Effector memory CD4-positive, alpha-beta T cell (primary cell): ENCODE results near the gene MYH9.
"Not testable (repeated sequence)": the region's sequence is repeated elsewhere in the genome, so short reads cannot be mapped to it uniquely, and the experiment has no call there.

Source experiments
- DNase-seq, 3 donors: peaks; one replicate each; pipeline ENCODE4 v3.0.0-alpha.2; 2020
- H3K27ac ChIP-seq: 2 replicates; pipeline ENCODE4 v1.7.0; 2013; ENCODE audit warnings: mild to moderate bottlenecking, low read length, moderate library complexity; ENCODE audit not compliant: insufficient read depth, poor library complexity, severe bottlenecking
- H3K27me3 ChIP-seq: replicated peaks from 2 replicates; pipeline ENCODE4 v1.7.0; 2013; ENCODE audit warnings: mild to moderate bottlenecking, low read length; ENCODE audit not compliant: insufficient read depth, control insufficient read depth, poor library complexity, severe bottlenecking
- H3K36me3 ChIP-seq: 2 replicates; pipeline ENCODE4 v1.7.0; 2013; ENCODE audit warnings: mild to moderate bottlenecking, low read length, moderate library complexity; ENCODE audit not compliant: control insufficient read depth, insufficient read depth
- H3K4me1 ChIP-seq: 2 replicates; pipeline ENCODE4 v1.7.0; 2013; ENCODE audit warnings: low read length, mild to moderate bottlenecking; ENCODE audit not compliant: control insufficient read depth, insufficient read depth, poor library complexity, severe bottlenecking
- H3K4me3 ChIP-seq: 2 replicates; pipeline ENCODE4 v1.7.0; 2013; ENCODE audit warnings: low read length, low read depth, mild to moderate bottlenecking; ENCODE audit not compliant: insufficient read depth, poor library complexity, severe bottlenecking
- H3K9me3 ChIP-seq: 2 replicates; pipeline ENCODE4 v1.7.0; 2013; ENCODE audit warnings: mild to moderate bottlenecking, low read length, moderate library complexity; ENCODE audit not compliant: control insufficient read depth

The MYH9 gene

DNA sequence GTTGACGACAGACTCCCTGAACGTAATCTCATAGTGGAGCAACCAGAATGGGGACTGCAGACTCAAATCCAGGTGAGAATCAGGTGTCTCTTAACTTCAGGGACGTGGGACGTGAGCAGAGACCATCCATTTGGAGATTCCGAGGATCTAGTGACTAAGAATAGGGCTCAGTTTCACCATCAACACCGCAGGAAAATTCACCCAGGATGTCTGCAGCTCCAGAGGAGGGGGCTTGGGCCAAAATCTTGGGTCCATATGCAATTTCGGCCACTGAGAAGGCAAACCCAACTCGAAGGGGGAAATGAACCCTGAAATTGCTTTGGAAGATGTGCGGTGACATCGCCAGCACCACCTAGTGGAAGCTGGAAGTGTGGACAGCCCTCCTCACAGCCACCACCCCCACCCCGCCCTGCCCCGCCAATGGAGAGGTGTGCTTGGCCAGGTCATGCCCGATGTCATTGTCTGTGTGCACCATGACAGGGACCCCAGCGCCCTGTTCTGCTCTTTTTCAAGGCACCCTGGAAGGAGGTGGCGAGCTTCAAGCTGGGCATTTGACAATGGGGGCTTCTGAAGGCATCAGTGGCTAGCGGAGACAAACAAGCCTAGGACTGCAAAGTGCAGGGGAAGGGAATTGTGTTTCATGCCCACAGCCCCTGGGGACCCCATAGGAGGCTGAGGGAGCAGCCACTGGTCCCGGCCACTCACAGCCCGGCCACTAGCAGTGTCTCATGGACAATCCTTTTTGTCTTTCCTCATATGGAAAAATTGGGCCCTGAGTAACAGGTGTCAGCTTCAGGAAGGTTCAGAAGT lies 110.1 kb downstream of the MYH9 start:
- DNase-seq, result peak; percentile 36 to 47 (median 44)
- H3K36me3 ChIP-seq, result peaks cover 18% of the 10 kb centered on the region
- H3K4me1 ChIP-seq, result peaks cover 9% of the 10 kb centered on the region
- H3K27me3 ChIP-seq, result no peaks in the 10 kb centered on the region
- H3K9me3 ChIP-seq, result no peaks in the 10 kb centered on the region
- peak overlapping the region; percentile 25 for H3K27ac ChIP-seq
- H3K4me3 ChIP-seq, result no peak overlapping the region

DNA sequence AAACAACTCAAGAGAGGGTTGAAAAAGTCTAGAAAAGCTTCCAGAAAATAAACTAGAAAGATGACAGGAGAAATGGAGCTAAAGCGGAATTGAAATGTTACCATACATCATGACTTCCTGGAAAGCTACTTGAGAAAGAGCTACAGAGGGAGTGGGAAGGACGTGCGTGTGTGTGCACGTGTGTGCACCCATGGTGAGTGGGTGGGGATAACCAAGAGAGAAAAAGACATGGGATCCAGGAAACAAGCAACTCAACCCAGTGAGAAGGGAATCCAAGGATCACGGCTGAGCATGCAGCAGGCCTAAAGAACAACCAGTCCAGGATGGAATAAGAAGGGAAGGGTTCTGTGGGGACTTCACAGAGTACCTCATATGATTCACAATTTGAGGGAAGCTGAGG lies 113.2 kb downstream of the MYH9 start:
- Histone ChIP-seq H3K27me3 (no peaks in the 10 kb centered on the region), H3K9me3 (no peaks in the 10 kb centered on the region), H3K36me3 (no peaks in the 10 kb centered on the region), H3K27ac (no peak overlapping the region), H3K4me3 (no peak overlapping the region), H3K4me1 (peaks cover 9% of the 10 kb centered on the region)
- DNase-seq, result no peak

DNA sequence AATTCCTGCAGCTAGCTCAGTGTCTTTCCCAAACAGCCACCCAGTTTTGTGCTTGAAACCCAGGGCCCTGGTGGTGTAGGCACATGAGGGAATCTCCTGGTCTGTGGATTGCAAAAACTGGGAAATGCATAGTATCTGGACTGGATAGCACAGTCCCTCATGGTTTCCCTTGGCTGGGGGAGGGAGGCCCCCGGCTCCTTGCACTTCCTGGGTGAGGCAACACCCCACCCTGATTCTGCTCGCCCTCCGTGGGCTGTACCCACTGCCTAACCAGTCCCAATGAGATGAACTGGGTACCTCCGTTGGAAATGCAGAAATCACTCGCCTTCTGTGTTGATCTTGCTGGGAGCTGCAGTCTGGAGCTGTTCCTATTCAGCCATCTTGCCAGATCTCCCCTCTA lies 115.8 kb downstream of the MYH9 start:
- not testable (repeated sequence) for H3K27me3 ChIP-seq, H3K36me3 ChIP-seq, H3K4me3 ChIP-seq, H3K27ac ChIP-seq, H3K4me1 ChIP-seq, H3K9me3 ChIP-seq, DNase-seq

DNA sequence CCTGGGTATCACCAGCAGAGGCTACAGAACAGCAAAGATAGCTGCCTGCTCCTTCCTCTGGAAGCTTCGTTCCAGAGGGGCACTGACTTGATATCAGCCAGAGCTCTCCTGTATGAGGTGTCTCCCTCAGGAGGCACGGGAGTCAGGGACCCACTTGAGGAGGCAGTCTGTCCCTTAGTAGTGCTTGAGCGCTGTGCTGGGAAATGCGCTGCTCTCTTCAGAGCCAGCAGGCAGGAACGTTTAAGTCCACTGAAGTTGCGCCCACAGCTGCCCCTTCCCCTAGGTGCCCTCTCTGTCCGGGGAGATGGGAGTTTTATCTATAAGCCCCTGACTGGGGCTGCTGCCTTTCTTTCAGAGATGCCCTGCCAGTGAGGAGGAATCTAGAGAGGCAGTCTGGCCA lies 116.5 kb downstream of the MYH9 start:
- H3K4me1 ChIP-seq, H3K27me3 ChIP-seq, DNase-seq, H3K27ac ChIP-seq, H3K4me3 ChIP-seq, H3K36me3 ChIP-seq, H3K9me3 ChIP-seq: not testable (repeated sequence)

DNA sequence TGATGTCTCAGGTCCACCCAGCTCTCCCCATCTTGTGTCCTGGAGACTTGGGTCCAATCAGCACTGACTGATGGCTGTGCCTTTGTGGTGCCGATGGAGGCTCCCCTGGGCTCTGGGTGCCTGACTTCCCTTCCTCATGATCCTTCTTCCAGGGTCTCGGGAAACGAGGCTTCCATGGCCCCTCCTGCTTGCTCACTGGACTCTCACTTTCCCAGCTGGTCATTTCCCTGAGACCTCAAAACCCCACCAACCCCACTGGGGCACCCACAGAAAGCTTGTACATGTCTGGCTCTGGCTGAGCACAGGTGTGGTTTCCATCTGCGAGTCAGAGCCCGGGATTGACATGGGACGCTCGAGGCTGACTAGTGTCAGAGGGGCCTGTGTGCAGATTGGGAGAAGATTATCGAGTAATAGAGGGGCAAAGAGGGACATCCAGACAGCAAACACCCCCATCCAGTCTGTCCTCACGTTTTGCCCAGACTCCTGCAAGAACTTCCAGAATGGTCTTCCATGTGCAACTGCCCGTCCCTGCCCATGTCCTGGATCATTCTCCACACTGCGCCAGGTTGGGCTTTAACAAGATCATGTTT lies 119.8 kb downstream of the MYH9 start:
- no peaks in the 10 kb centered on the region for H3K9me3 ChIP-seq
- no peak overlapping the region for H3K4me3 ChIP-seq
- H3K27ac ChIP-seq, result no peak overlapping the region
- H3K4me1 ChIP-seq, result no peaks in the 10 kb centered on the region
- no peak for DNase-seq
- H3K36me3 ChIP-seq, result peaks cover 9% of the 10 kb centered on the region
- H3K27me3 ChIP-seq, result no peaks in the 10 kb centered on the region

DNA sequence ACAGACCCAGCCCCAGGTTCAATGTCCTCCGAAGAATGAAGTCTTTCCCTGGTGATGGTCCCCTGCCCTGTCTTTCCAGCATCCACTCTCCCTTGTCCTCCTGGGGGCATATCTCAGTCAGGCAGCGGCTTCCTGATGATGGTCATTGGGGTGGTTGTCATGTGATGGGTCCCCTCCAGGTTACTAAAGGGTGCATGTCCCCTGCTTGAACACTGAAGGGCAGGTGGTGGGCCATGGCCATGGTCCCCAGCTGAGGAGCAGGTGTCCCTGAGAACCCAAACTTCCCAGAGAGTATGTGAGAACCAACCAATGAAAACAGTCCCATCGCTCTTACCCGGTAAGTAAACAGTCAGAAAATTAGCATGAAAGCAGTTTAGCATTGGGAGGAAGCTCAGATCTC lies 120.7 kb downstream of the MYH9 start:
- Histone ChIP-seq H3K36me3 (peaks cover 17% of the 10 kb centered on the region), H3K9me3 (no peaks in the 10 kb centered on the region), H3K4me1 (no peaks in the 10 kb centered on the region), H3K27me3 (no peaks in the 10 kb centered on the region), H3K27ac (no peak overlapping the region), H3K4me3 (no peak overlapping the region)
- DNase-seq, result no peak

DNA sequence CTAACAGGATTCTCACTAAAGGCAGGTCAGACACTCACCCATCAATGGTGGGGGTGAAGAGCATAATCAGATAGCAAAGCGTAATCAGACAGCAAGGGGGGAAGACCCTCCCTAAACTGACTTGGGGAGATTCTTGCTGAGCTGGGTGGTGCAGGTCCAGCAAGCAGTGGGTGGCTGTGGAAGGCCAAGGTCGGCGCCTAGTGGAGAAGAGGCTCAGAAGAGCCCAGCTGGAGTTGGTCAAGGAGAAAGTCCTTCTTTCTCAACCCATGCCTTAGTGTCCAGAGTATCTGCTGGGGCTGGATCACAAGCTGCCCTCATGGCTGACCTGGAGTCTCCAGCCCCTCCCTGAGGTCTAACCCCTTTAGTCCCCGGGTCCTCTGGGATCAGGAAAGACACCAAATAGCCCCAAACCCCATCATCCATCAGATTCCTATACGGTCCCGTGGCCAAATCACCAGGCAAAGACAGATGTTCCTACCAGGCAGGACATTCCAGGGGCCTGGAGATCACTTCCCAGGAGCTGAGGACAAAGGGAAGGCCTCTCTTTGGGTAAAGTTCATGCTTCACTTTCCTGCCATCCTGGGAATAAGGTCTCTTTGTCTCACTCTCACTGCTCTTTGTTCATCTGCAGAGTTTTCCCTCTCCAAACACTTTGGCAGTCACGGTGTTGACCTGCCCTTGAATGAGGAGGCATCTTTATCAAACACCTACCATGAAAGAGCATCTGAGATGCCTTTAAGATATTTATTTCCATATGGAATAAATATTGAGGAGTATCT lies 123.7 kb downstream of the MYH9 start:
- not testable (repeated sequence) for H3K27ac ChIP-seq, DNase-seq, H3K27me3 ChIP-seq, H3K4me1 ChIP-seq, H3K4me3 ChIP-seq, H3K9me3 ChIP-seq
- H3K36me3 ChIP-seq, result peaks cover 31% of the 10 kb centered on the region

DNA sequence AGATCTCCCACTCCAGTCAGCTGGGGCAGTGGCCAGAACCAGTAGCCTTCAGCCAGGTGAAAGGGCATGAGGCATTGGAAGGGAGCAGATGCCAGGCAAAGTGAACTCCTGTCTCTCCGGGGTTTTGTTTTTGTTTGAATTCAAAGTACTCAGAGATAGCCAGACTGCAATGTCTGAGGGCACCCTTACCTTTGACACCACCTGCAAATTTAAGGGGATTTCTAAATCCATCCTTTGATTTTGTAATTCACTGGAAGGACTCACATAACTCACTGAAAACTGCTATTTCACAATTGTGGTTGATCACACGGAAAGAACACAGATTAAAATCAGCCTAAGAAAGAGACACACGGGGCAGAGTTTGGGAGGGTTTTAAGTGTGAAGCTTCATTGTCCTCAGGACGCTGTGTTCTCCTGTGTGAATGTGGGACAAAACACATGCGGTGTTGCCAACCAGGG lies 124.5 kb downstream of the MYH9 start:
- H3K4me3 ChIP-seq, H3K27me3 ChIP-seq, H3K9me3 ChIP-seq, DNase-seq, H3K27ac ChIP-seq: not testable (repeated sequence)
- Histone ChIP-seq H3K36me3 (peaks cover 31% of the 10 kb centered on the region), H3K4me1 (peaks cover 13% of the 10 kb centered on the region)

DNA sequence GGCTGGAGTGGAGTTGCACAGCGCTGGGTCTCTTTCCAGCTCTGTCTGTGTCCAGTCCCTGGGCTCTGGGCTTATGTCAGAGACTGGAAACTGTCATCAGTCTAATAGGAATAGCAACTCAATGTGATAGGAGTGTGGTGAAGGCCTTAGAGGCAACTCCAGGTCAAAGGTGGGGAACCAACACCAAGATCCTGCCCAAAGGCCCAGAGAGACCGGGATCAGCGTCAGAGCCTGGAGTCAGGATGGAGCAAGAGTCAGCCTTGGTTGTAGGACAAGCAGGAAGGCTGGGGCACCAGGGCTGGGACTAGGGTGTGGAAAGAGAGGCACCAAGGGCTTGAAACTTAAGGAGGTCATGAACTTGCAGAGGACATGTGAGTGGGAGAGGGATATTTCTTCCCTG lies 125.5 kb downstream of the MYH9 start:
- H3K27me3 ChIP-seq, H3K4me3 ChIP-seq, DNase-seq, H3K9me3 ChIP-seq, H3K27ac ChIP-seq: not testable (repeated sequence)
- Histone ChIP-seq H3K36me3 (peaks cover 31% of the 10 kb centered on the region), H3K4me1 (peaks cover 13% of the 10 kb centered on the region)

DNA sequence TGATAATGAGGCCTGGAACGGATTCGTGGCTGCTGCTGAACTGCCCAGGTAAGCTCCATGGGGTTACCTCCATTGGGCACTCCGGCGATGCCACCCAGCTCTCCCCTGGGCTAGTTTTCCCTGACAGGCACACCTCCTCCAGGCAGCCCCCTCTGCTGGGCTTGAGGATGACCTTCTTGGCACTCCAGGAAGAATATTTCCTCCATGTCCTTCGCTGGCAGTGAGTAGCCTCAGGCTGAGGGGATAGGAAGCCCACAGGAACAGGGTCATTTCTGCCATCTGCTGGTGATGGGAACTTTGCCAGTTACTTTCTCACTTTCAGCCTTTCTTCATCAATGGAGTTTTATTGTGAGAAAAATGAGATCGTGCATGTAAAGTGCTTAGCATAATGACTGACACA lies 126.1 kb downstream of the MYH9 start:
- Histone ChIP-seq H3K36me3 (peaks cover 31% of the 10 kb centered on the region), H3K4me1 (peaks cover 13% of the 10 kb centered on the region)
- H3K27me3 ChIP-seq, DNase-seq, H3K4me3 ChIP-seq, H3K9me3 ChIP-seq, H3K27ac ChIP-seq: not testable (repeated sequence)
